HEK293T (cell line): ENCODE results near the gene NUP62.
"Not testable (repeated sequence)": the region's sequence is repeated elsewhere in the genome, so short reads cannot be mapped to it uniquely, and the experiment has no call there.

Source experiments
- ARNT ChIP-seq: fragments of 450-650 bp; IDR thresholded peaks from 2 replicates; pipeline ENCODE4 v1.6.1; 2017; ENCODE audit warnings: mild to moderate bottlenecking
- ELF4 ChIP-seq: fragments of 450-650 bp; IDR thresholded peaks from 2 replicates; pipeline ENCODE4 v1.6.1; 2017; ENCODE audit warnings: antibody characterized with exemption
- FOXK2 ChIP-seq: fragments of 450-650 bp; IDR thresholded peaks from 2 replicates; pipeline ENCODE4 v1.6.1; 2016; ENCODE audit warnings: mild to moderate bottlenecking
- FOXM1 ChIP-seq: fragments of 450-650 bp; IDR thresholded peaks from 2 replicates; pipeline ENCODE4 v1.6.1; 2017; ENCODE audit warnings: mild to moderate bottlenecking, borderline replicate concordance
- HDGF ChIP-seq: fragments of 450-650 bp; IDR thresholded peaks from 2 replicates; pipeline ENCODE4 v1.6.1; 2017; ENCODE audit warnings: antibody characterized with exemption, borderline replicate concordance
- L3MBTL2 ChIP-seq: fragments of 450-650 bp; conservative IDR thresholded peaks from 2 replicates; pipeline ENCODE4 v1.6.1; 2016; ENCODE audit warnings: mild to moderate bottlenecking
- LEF1 ChIP-seq: fragments of 450-650 bp; IDR thresholded peaks from 2 replicates; pipeline ENCODE4 v1.6.1; 2017; ENCODE audit warnings: mild to moderate bottlenecking, borderline replicate concordance
- NFRKB ChIP-seq: fragments of 450-650 bp; IDR thresholded peaks from 2 replicates; pipeline ENCODE4 v1.6.1; 2016; ENCODE audit warnings: mild to moderate bottlenecking, moderate library complexity
- SP1 ChIP-seq: fragments of 450-650 bp; IDR thresholded peaks from 2 replicates; pipeline ENCODE4 v1.6.1; 2017
- TARDBP ChIP-seq: fragments of 450-650 bp; IDR thresholded peaks from 2 replicates; pipeline ENCODE4 v1.6.1; 2016
- TF ChIP-seq, protein P1 (sequence below): fragments of 450-650 bp; IDR thresholded peaks from 2 replicates; pipeline ENCODE4 v1.6.1; 2016

DNA sequence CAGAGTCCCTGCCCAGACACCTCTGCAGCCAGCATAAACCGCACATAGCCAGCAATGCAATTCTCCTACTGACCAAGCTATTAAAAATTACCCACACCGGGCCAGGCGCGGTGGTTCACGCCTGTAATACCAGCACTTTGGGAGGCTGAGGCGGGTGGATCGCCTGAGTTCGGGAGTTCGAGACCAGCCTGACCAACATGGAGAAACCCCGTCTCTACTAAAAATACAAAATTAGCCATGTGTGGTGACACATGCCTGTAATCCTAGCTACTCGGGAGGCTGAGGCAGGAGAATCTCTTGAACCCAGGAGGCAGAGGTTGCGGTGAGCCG, 4.5 kb downstream of the NUP62 start:
- not testable (repeated sequence) for TF ChIP-seq TARDBP, NFRKB, HDGF, LEF1, L3MBTL2, FOXM1, FOXK2, ARNT, ELF4, SP1
- TF ChIP-seq, protein P1, sequence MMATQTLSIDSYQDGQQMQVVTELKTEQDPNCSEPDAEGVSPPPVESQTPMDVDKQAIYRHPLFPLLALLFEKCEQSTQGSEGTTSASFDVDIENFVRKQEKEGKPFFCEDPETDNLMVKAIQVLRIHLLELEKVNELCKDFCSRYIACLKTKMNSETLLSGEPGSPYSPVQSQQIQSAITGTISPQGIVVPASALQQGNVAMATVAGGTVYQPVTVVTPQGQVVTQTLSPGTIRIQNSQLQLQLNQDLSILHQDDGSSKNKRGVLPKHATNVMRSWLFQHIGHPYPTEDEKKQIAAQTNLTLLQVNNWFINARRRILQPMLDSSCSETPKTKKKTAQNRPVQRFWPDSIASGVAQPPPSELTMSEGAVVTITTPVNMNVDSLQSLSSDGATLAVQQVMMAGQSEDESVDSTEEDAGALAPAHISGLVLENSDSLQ = not testable (repeated sequence)
